Islet precursor cell (in vitro differentiated cells): ENCODE results near the gene GJB3.
A peak's percentile ranks its signal among the peaks of the same experiment; 100 is the strongest.
"Not testable (repeated sequence)": the region's sequence is repeated elsewhere in the genome, so short reads cannot be mapped to it uniquely, and the experiment has no call there.

Source experiments
- DNase-seq: peaks from one replicate; pipeline ENCODE4 v3.0.0-alpha.2; 2018

The GJB3 gene

GRCh38 chr1:34786521-34787325, 5.7 kb downstream of the GJB3 start:
- peak; percentile 85 for DNase-seq

DNA sequence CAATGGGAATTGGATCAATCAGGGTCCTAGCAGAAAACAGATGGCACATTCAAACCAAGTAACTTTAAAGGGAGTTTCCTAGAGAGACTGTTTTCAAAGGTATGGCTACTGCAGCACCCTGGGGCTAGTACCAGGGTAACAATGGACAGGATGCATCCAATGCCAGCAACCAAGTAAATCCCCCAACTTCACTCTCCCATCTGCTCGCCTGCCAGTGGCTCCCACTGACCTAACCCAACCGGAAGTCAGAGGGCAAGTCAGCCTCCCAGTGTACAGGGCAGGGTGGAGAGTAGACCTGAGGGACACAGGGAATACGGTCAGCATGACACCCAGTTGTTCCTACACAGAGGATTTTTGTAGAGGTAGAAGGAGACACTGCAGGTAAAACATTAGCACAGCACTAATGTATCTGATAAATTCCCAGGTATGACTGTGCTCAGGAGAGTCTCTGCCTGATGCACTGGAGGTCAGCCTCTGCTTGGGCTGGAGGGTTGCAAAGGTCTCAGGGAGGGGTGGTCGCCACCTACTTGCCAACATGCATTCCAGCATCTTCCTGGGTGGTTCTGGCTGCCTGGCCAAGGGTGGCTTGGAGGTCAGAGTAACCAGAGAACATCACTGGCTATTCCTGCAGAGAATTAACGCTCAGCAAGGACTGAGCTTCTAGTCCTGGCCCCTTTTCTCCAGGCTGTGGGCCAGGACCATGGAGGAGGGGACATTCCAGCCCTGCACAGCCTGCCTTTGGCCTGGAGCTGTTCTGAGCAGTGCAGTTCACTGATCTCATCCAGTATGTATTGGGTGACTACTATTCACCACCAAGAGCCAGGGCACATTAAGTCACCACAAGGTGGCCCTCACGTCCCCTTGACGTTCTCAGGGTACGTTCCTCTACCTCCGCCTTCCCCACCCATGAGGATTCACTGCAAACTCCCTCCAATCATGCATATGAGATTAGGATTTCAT, 6.7 kb downstream of the GJB3 start:
- DNase-seq: peak; percentile 70

DNA sequence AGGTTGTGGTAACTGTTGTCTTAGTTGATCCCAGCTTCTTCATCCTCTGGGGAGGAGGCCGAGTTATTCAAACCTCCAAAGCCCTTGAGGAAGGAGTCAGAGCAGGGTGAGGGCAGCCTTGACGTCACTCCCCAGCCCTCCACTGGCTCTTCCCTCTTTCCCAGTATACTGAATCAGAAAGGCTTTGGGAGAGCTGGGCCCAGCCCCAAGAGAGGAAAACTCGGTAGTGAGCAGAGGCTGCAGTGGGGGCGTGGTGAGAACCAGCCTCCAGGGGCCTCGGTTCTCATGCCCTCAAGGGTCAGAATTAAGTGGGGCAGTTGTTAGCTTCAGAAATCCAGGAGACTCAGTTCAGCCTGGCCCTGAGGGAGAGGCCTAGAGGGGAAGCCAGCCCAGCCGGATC, 10.0 kb downstream of the GJB3 start:
- DNase-seq: no peak

DNA sequence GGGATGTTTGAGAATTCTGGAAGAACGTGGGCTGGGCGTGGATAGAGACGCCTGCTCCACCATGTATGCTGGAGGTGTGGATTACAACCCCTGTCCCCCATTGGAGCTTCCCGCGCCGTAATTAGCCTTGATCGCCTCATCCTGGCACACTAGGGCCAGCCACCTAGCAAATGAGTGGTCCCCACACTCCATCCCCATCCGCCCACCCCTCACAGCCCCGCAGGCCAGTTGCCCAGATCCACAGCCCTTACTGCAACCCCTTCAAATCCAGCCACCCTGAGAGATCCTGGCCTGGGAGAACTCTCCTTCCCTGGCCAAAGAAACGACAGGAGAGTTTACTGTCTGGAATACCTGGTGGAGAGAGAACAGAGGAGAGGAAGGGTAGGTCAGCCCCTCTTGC, 11.4 kb downstream of the GJB3 start:
- DNase-seq: no peak

GRCh38 chr1:34792868-34793727, 12.1 kb downstream of the GJB3 start, which contains the start of gene GJA4:
Gene GJA4, plus strand, starts transcription at chr1:34792999. Its CDS starts 1,215 bp downstream, at chr1:34794214.
- no peak for DNase-seq

- no peak for DNase-seq
Measured at GRCh38 chr1:34794001-34794789, 13.2 kb downstream of the GJB3 start.

DNA sequence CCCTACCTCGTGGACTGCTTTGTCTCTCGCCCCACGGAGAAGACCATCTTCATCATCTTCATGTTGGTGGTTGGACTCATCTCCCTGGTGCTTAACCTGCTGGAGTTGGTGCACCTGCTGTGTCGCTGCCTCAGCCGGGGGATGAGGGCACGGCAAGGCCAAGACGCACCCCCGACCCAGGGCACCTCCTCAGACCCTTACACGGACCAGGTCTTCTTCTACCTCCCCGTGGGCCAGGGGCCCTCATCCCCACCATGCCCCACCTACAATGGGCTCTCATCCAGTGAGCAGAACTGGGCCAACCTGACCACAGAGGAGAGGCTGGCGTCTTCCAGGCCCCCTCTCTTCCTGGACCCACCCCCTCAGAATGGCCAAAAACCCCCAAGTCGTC, 13.8 kb downstream of the GJB3 start:
- no peak for DNase-seq

DNA sequence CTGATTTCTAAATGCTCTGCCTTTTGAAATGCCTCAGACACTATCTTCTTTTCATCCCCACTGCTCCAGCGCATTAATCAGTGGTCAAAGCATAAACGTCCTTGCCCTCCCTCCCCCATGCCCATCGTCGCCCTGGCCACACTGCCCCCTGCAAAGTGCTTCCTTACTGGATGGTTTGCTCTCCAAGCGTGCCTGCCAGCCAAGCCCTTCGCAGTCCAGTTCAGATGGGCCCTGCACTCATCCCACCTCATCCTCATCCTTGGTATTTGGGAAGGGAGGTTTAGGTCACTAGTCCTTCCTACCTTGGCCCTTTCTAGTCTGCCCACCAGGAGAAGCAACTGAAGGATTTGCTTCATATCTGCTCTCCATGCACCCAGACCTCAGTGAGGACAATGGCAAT, 14.9 kb downstream of the GJB3 start:
- DNase-seq: no peak

DNA sequence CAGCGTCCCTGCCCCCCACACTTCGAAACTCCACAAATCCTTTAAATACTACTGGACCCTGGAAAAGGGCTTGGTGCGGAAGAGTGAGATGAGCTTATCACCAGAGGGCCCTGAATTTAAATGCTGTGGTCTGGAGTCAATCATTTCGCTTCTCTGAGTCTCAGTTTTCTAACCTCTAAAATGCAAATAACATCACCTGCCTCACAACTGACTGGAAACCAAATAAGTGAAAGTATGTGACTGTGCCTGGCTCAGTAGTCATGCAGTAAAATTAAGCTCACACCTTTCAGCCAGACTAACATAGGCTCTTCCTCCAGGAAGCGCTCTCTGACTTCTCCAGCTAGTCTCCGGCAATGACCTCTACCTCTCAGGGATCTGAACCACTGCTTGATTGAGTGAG, 16.0 kb downstream of the GJB3 start:
- DNase-seq: no peak

DNA sequence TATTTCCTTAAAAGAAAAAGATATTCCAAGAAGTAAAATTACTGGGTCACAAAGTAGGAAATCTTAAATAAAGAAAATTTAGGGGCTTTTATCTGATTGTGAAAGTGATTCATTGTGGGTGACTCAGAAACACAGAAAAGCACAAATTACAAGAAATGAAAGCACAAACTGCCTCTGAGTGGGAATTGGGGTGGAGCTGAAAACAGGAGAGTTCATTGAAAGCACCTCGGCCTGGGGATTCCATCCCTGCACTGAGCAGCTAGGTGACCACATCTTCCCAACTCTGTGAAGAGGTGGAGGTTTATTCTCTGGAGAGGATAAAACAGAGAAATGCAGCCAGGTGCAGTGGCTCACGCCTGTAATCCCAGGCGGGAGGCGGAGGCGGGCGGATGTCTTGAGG, 19.2 kb downstream of the GJB3 start:
- no peak for DNase-seq

- DNase-seq: no peak
Measured at GRCh38 chr1:34803770-34804169, 22.8 kb downstream of the GJB3 start.

DNA sequence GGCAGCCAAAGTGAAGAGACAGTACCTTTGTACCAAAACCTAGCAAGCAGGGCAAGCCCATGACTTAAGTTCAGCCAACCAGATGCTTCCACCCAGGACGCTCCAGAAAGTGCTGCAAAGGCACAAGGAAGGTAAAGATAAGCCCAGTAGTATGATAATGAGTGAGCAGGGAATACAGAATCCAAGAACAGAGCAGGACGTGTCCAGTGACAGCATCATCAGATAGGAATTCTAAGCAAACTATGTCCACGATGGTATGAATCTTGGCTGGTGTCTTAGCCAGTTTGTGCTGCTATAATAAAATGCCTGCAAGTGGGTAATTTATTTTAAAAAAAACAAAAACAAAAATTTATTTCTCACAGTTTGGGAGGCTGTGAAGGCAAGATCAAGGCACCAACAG, 25.4 kb downstream of the GJB3 start:
- no peak for DNase-seq

DNA sequence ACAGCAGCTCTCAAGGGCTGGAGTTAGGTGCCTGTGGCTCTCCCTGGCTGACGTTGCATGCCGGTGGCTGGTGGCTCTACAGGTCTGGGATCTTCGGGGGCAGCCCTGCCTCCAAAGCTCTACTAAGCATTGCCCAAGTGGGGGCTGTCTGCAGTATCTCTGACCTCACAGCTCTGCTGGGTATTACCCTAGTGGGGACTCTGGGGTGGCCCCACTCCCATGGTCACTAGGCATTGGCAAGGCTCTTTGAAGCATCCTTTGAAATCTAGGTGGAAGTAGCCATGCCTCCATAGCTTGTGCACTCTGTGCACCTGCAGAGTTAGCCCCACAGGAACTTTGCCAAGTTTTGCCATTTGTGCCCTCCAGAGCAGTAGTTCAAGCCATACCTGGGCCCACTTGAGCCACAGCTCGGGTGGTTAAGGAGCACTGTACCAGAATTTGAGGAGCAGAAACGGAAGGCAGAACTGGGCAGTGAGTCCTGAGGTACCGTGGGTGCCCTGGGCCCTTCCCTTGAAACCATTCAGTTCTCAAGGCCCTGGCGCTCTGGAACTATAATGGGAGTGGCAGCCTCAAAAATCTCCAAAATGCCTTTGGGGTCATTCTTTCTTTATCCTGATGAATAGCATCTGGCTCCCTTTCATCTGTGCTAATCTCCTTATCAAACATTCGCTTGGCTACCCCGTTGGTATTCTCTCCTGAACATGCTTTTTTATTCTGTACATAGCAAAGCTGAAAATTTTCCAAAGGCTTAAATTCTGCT, 27.2 kb downstream of the GJB3 start:
- DNase-seq: no peak

GRCh38 chr1:34810781-34811180, 29.8 kb downstream of the GJB3 start:
- not testable (repeated sequence) for DNase-seq

DNA sequence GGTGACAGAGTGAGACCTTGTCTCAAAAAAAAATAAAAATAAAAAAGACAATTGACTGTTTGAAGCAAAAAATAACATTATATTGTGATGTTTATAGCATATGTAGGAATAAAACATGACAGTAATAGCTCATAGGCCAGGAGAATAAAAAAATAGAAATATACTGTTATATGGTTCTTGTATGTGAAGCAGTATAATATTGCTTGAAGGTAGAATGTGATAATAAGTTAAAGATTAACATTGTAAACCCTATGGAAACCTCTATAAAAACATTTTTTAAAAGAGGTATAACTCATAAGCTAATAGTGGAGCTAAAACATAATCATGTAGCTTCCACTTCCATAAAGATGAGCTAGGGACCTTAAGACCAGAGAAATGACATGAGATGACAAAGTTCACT, 35.3 kb downstream of the GJB3 start:
- no peak for DNase-seq

DNA sequence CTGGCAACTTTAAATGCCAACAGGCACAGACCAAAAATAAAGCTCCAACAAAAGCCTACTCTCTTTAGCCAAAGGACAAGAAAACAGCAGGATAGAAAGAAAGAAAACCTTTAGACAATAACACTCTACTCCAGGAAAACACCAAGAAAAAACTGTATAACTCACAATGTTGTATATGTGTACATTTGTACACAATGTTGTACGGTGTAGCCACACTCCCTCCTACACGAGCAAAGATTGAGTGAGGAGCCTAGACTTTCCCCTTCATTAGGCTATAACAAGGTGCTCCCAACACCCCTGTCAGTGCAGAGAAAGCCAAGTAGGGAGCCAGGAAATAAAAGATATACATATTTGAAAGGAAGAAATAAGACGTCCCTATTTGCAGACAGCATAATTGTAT, 35.8 kb downstream of the GJB3 start:
- DNase-seq: no peak

GRCh38 chr1:34818862-34819261, 37.8 kb downstream of the GJB3 start:
- DNase-seq: not testable (repeated sequence)

GRCh38 chr1:34822202-34822601, 41.2 kb downstream of the GJB3 start:
- DNase-seq: no peak

DNA sequence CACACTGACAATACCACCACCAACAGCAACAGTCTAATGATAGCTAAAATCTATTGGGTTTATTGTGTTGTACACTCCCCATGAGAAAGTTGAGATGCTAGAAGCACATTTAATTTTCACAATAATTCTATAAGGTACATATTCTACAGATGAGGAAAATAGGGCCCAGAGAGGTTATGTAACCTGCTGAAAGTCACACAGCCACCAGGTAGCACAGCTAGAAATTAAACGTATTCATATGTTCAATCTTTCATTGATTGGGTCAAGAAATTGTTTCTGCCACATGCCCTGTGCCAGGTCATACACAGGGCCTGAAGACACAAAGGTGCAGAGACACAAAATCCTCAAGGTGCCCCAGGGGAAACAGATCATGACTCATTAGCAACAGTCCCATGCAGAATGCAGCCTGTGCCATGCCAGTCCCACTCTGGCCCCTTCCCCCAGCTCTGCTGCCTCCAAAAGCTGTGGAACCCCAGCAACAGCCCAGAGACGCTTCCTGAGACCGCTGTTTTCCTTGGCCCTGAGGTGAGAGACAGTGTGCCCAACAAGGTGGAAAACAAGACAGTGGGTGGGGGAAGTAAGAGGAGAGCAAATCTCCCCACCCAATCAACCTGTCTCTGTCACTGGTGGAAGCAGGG, 43.9 kb downstream of the GJB3 start:
- no peak for DNase-seq

DNA sequence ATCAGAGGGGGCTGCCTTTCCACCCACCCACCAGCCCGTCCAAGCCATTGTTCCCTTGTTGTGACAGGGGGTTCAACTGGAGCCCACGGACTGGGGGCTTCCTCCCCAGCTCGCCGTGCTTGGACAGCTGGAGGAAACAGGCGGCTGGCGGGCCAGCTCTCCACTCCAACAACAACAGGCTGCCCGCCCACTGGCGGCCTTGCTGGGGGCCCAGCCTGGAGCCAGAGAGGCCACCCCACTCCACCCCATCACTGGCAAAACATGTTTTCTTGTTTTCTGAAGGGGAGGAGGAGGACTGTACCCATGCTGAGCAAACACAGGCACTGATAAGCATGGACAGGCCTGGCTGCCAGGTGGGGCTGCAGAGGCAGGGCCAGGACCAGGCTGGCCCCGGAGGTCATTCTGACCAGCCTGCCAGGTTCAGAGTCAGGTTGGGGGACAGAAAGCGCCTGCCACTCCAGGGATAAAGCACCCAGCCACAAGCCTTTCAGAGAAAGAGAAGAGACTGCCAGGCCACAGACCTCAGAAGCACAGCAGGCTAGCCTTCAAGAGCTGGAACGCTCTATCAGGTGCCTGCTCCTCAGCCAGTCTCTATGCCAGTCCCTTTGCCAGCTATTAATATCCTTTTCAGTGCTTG, 44.6 kb downstream of the GJB3 start:
- DNase-seq: no peak
